NCI-H146 (cell line): ENCODE results near the gene GALNTL6.
"Not testable (repeated sequence)": the region's sequence is repeated elsewhere in the genome, so short reads cannot be mapped to it uniquely, and the experiment has no call there.

ENCODE experiments used
- DNase-seq: peaks from one replicate; lab custom pipeline; 2025; lab: John Stamatoyannopoulos, UW

The GALNTL6 gene

GRCh38 chr4:172947594-172947993, 1134.4 kb downstream of the GALNTL6 start:
- no peak for DNase-seq

DNA sequence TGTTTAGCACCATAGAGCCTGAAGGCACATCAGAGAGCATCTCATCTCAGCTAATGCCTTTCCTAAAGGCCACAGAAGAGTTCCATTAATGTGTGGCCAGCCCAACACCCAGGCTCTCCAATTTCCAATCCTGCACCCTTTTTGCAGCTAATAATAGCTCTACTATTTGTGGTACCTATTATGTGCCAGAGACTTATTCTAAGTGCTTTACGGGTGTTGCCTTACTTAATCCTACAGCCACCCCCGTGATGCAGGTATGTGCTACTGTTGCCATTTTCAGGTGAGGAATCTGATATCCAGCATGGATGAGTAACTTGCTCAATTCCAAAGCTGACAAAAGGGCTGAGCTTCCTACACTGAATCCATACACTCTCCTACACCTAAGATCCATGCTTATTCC, 1137.8 kb downstream of the GALNTL6 start:
- peak; percentile 27 for DNase-seq

- DNase-seq, result peak; percentile 58
Observed at GRCh38 chr4:172951679-172952451, 1138.7 kb downstream of the GALNTL6 start.

GRCh38 chr4:172953896-172954568, 1140.8 kb downstream of the GALNTL6 start:
- no peak for DNase-seq

DNA sequence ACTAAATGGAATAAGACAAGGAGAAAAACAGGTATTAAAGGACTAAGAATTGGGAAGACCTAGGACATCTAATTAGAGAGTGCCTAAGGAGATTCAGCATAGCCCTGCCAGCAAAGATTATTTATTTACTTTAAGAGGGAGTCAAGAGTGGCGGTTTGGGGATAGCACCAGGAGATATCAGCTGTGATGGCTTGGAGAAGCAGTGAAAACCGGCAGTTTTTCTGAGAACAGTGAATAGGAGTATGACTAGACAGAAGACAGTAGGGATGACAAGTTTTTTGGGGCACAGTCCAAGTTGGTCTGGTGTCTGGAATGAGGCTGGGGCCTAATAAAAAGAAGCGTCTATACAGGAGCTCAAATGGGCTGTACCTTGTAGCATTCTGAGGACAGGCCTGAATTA, 1143.1 kb downstream of the GALNTL6 start:
- not testable (repeated sequence) for DNase-seq

- DNase-seq, result no peak
Observed at GRCh38 chr4:172957216-172957615, 1144.0 kb downstream of the GALNTL6 start.

- peak; percentile 20 for DNase-seq
Observed at GRCh38 chr4:172962564-172963353, 1149.6 kb downstream of the GALNTL6 start.

- no peak for DNase-seq
Observed at GRCh38 chr4:172963498-172964294, 1150.5 kb downstream of the GALNTL6 start.

DNA sequence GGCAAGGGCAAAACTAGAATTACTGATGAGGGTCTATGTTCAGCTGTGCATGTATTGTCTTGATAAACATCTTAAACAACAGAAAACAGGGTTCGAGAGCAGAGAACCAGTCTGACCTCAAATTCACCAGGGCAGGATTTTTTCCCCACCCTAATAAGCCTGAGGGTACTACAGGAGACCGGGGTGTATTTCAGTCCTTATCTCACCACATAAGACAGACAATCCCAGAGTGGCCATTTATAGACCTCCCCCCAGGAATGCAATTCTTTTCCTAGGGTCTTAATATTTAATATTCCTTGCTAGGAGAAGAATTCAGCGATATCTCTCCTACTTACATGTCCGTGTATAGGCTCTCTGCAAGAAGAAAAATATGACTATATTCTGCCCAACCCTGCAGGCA, 1157.0 kb downstream of the GALNTL6 start:
- DNase-seq, result not testable (repeated sequence)

GRCh38 chr4:172974586-172974985, 1161.4 kb downstream of the GALNTL6 start:
- DNase-seq, result no peak

DNA sequence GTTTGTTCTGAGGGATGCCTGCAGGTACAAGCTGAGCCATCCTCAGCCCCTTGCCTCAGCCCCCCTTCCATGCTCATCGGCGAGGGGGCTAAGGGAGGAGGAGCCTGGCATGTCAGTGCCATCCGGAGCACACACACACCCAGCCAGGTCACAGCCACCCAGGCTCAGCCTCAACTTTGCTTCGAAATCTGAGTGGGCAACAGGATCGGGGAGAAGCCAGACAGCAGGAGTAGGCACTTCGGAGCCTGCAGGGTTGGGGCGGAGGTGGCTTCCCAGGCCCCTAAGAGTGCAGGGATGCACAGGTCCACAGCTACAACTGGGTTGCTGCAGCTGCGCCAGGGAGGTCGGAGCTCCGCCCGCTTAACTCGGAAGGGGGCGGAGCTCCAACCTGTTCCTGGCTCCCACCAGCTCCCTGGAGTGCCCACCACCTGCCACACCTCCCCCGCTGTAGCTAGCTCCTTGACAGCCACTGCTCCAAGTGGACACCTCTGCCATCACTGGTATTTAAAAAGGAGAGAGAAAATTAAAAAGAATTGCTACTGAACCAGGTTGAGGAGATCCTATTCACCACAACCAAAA, 1162.5 kb downstream of the GALNTL6 start:
- DNase-seq, result no peak

GRCh38 chr4:172977491-172978041, 1164.4 kb downstream of the GALNTL6 start:
- not testable (repeated sequence) for DNase-seq

GRCh38 chr4:172978848-172979247, 1165.6 kb downstream of the GALNTL6 start:
- no peak for DNase-seq

- no peak for DNase-seq
Observed at GRCh38 chr4:172979332-172979731, 1166.1 kb downstream of the GALNTL6 start.

DNA sequence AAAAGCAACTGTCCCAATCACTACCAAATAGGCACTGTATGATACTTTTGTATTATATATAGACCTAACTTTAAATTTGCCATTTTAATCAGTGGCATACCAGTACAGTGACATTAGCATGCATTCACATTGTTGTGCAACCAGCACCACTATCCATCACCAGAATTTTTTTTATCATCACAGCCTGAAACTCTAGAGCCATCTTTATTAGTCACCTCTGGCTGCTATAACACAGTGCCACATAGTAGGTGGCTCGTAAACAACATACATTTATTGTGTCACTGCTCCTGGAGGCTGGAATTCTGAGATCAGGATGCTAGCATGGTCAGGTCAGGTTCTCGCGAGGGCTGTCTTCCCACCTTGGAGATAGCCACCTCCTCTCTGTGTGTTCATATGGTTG, 1167.0 kb downstream of the GALNTL6 start:
- DNase-seq, result no peak

GRCh38 chr4:172982151-172982590, 1169.0 kb downstream of the GALNTL6 start:
- peak; percentile 37 for DNase-seq

DNA sequence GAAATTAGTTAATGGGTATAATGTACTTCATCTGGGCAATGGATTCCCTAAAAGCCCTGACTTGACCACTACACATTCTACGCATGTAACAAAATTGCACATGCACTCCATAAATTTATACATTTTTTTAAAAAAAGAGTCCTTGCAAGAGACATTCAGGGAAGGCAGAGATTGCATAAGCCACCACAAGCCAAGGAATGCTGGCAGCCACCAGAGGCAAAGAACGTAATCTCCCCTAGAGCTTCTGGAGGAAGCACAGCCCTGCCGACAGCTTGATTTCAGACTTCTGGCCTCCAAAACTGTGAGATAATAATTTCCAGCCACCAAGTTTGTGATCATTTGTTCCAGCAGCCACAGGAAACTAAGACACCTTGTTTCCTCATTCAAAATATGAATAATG, 1169.8 kb downstream of the GALNTL6 start:
- DNase-seq, result no peak

DNA sequence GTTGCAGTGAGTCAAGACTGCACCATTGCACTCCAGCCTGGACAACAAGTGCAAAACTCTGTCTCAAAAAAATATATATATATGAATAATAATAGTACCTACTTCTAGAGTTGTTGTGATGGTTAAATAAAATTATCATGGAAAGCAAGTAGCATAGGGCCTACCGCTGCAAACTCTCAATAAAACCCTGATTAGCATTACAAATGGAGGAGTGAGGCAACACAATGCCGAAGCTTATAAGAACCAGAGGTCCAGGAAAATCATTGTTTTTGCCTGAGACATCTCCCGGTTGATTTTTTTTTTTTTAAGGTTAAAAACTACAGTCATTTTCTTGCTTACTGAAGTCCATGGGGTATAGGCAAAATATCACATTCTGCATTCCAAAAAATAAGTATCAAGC, 1170.4 kb downstream of the GALNTL6 start:
- DNase-seq, result no peak

DNA sequence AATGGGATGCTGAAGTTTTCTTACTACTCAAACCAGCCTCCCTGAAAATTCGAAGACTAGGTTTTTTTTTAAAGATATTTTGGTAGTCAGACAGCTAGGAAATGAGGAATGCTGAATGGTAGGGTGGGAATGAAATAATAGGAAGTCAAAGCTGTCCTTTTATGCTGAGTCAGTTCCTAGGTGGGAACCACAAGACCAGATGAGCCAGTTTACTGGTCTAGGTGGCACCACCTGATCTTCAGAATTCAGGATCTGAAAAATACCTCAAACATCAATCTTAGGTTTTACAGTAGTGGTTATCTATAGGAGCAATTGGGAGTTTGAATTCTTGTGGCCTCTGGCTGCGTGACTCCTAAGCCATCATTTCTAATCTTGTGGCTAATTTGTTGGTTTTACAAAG, 1172.3 kb downstream of the GALNTL6 start:
- DNase-seq, result no peak

DNA sequence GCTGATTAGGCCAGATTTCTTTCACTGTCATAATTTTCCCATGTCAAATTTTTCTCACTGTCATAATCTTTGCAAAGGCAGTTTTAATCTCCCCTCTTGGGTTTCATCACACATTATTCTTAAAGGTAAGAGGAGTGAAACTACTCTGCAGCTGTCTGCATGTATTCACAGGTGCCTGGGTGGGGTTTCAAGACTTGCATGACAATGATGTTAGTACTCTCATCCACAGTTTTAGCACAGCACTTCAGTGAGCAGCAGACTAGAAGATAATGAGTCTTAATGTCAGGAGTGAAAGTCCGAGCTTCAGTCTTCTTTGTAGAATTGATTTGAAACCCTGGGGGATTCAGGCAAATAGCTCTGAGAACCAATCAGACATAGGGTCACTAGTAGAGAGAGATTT, 1172.9 kb downstream of the GALNTL6 start:
- DNase-seq, result no peak
